HG03558 (cell line): ENCODE measurements around the gene NSL1.
A peak's percentile ranks its signal among the peaks of the same experiment; 100 is the strongest.
"Not testable (repeated sequence)": the region's sequence is repeated elsewhere in the genome, so short reads cannot be mapped to it uniquely, and the experiment has no call there.

ENCODE experiments used
- ATAC-seq: cut with Tn5 transposase; IDR thresholded peaks from one replicate; pipeline ENCODE4 v1.9.1; 2021; ENCODE audit warnings: moderate number of reproducible peaks; ENCODE audit not compliant: unreplicated experiment; ENCODE audit errors: extremely low read depth

NSL1 gene

GRCh38 chr1:212712451-212713303, 78.9 kb downstream of the NSL1 start:
- no peak for ATAC-seq

GRCh38 chr1:212711974-212712373, 79.6 kb downstream of the NSL1 start:
- not testable (repeated sequence) for ATAC-seq

GRCh38 chr1:212710566-212710965, 81.0 kb downstream of the NSL1 start:
- no peak for ATAC-seq

GRCh38 chr1:212703991-212704564, 87.5 kb downstream of the NSL1 start:
- ATAC-seq, result no peak

GRCh38 chr1:212702672-212703071, 88.9 kb downstream of the NSL1 start:
- no peak for ATAC-seq

DNA sequence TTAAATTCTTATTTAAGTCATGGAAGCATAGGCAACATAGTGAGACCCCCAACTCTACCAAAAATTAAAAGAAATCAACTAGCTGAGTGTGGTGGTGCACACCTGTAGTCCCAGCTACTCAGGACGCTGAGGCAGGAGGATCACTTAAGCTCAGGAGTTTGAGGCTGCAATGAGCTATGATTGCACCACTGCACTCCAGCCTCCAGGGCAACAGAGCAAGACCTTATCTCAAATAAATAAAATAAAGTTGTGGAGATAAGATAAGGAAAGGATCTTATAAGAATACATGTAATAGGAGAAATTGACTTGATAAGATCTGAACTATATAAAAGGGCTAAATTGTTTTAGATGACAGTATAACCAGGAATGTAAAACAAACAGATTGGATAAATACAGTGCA, 89.7 kb downstream of the NSL1 start:
- no peak for ATAC-seq

GRCh38 chr1:212700892-212701819, 90.4 kb downstream of the NSL1 start:
- ATAC-seq, result no peak

GRCh38 chr1:212700223-212700891, 91.2 kb downstream of the NSL1 start:
- ATAC-seq, result no peak

DNA sequence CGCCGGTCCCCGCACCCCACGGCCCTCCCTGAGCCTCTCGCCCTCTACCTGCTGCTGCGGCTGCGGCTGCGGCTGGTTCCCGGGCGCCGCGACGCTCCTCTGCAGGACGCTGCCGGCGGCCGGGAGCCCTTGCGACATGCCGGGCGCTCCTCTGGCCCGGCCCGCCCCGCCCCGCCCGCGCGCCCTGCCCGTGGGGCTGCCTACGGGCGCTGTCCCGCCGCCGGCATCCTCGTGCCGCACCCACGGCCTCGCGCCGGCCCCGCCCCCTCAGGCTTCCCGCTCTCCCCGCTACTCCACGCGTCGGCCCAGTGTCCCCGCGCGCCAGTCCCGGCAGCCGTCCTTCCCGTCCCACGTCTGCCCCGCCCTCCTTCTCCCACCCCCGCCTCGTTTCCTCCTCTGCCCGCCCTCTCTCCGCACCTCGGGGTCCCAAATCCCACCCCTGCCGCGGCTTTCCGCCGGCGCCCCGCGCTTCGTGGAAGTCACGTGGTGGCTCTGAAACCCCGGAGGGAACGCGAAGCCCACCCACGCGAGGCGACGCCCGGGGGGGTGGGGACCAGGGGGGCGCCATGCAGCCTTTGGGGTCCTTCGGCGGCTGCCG, 91.9 kb downstream of the NSL1 start, which contains the start of gene BATF3:
Gene BATF3 (minus strand): TSS at position 216 of the 598 bp plus-strand sequence. CDS start 78 bp downstream, at position 138.
- no peak for ATAC-seq

DNA sequence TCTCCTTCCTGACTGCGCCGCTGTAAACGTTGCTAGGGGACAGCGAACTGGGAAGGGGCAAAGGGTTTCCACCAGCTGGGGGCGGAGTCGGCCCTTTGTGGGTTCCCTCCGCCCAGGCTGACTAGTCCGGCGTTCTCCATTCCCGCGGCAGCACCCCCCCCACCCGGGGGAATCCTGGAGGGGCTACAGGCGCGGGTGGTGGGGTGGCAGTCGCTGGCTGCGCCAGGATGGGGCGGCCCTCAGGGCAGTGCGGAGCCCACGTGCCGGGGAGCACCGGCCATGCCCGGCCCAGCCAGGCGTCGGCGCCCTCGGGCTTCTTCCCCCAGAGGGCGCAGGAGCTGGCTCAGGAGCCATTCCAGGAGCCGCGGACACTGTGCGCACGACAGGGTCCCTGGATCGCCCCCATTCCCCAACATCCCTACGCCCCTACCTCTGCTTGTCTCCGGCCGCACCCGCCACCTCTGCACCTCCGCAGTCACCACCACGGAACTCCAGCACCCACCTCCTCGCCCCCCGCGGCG, 92.4 kb downstream of the NSL1 start:
- ATAC-seq, result peak; percentile 32

DNA sequence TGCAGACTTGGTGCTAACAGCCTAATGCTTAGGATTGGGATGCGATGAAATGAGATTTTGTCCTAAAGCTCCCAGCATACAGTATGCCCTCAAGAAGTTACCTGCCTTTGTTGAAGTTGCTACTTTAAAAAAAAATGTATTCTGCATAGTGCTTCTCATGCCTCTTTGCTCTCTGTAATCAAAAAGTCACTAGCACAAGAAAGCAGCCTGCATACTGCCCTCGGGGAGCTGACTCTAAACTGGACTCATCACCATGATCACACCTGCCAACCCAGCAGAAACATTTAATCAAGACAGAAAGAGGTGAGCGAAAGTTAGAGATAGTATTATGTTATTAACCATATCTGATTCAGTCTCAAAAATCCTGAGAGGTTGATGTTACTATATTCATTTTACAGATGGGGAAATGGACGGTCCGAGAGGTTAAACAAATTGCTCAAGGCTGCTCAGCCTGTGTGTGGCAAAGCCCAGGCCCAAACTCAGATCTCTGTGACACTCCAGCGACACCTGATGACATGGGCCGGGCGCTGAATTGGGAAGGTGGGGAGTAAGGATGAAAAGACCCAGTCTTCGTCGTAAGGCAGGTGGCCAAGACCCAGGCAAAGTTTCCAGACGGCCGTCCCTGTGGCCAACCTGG, 93.0 kb downstream of the NSL1 start:
- no peak for ATAC-seq

DNA sequence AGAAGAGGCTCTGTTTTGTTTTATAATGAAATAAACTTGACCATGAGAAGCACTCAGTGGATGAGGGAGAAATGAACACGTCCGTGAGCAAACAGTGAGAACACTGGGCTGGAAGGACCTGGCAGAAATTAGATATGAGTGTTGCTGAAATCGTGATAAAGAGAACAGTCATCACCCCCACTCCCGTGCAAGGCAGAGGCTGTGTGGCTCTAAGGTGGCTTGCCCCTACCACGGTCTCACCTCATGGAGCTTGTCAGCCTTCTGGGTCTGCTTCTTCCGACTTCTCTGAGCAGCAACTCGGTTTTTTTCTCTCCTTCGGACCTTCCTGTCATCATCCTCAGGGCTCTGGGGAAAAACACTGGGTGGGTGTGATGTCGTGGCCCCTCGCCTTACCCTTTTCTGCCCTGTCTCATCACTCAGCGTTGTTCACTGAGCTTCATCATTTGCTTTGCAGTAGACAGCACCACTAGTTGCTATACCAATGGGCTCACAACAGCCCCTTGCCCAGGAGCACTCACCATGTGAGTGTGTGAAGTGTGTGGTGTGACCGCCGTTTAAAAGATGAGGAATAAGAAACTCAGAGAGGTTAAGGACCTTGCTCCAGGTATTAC, 94.8 kb downstream of the NSL1 start:
- no peak for ATAC-seq

DNA sequence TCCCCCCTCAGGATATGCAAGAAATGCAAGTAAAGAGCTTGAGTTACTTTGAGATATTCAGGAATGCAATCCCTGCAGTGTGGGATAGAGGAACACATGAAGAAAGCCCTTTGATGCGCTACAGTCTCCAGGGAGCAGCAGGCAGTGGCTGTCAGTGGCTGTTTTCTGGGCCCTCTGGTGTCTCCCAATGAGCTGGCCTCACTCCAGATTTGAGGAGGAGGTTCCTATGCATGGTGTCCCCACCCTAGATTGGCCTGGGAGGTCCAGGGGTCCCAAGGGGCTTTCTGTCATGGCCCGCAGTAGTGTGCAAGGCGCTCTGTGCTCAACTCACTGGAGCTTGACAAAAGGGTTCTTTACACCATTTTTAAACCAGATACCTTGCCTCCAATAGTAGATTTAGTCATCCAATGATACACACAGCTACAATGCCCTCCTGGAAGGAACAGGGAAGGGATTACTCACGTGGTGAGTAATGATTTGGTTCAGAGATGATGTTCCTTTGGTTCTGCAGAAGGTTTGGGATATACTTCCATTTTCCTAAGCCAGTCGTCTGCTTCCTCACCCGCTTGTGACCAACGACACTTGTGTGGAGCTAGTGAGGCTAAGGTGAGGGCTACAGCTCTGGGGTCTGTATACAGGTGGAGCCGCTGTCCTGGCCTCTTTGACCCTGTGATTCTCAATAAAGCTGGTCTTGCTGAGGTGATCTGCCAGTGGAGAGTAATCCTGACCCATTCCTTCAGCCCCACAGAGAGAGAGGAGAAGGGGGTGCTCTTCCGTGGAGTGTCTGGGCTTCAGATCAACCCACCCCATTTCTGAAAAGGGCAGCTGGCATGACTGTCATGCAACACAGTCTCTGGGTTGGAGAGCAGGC, 98.6 kb downstream of the NSL1 start:
- no peak for ATAC-seq

- peak; percentile 42 for ATAC-seq
Measured at GRCh38 chr1:212691561-212692071, 100.0 kb downstream of the NSL1 start.

DNA sequence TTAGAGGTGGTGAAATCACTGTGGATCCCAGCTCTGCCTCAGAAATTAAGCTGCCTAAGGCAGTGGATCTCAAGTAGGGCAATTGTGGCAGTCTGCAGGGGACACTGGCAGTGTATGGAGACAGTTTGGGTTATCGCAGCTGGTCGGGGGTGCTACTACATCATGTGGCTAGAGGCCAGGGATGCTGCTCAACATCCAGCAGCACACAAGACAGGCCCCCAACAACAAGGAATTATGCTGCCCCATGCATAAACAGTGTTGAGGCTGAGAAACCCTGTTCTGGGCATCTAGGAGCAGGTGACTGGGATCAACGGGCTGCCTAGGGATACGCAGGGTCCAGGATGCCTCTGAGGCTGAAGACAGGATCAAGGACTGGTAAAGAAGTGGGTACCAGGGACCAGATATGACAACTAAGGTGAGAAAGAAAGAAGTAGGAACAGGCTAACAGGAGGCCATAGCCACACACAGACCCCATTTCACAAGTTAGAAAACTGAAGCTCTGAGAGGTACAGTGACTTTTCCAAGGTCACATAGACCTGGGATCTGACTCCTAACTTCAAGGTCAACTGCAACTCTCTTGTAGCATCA, 100.7 kb downstream of the NSL1 start:
- no peak for ATAC-seq

- no peak for ATAC-seq
Measured at GRCh38 chr1:212689758-212690529, 101.6 kb downstream of the NSL1 start.
